GM10248 (cell line): ENCODE data around the gene UNK.
A peak's percentile ranks its signal among the peaks of the same experiment; 100 is the strongest.
"Not testable (repeated sequence)": the region's sequence is repeated elsewhere in the genome, so short reads cannot be mapped to it uniquely, and the experiment has no call there.

Experiments used
- CTCF ChIA-PET: fragments of 300-600 bp; sonication (Branson Sonifier 250); formaldehyde crosslinking; extraction: SDS; loops from one replicate; lab custom pipeline; 2021; ENCODE audit warnings: antibody characterized with exemption; lab: Yijun Ruan, JAX
- POLR2A ChIA-PET: fragments of 350-650 bp; sonication (Branson Sonifier 250); formaldehyde crosslinking; extraction: SDS; loops from one replicate; lab custom pipeline; 2020; ENCODE audit warnings: antibody characterized with exemption; lab: Yijun Ruan, JAX
- DNase-seq: peaks from one replicate; pipeline ENCODE4 v3.0.0; 2012; ENCODE audit errors: extremely low spot score
- CTCF ChIP-seq: IDR thresholded peaks from 2 replicates; pipeline ENCODE4 v1.5.1; 2012; ENCODE audit warnings: mild to moderate bottlenecking, low read depth; ENCODE audit errors: extremely low read depth, missing control alignments, control extremely low read depth

UNK gene

DNA sequence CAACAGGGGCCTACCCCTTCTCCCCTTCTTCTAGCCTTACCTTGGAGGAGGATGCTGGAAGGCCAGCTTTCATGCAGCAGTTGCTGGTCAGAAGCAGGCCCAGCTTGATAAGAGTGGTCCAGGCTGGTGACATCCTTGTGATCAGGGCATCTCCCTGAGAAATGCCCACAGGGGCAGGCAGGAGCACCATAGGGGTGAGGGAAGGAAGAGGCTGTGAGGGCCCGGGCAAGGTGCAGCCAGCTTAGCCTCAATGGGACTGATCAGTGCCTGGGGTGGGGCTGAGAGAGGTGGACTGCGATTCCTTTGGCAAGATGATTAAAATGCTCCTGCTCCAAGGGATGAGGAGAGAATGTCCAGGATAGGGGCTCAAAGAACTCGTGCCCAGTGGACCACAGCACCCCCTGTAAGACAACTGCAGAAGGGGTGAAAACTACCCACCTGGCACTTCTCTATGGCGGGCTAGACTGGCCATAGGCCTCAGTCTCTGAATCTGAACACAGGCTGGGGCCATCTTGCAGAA, 10.1 kb upstream of the UNK start:
- POLR2A ChIA-PET = interaction anchor here (0.6 to 7.2 kb wide), 4 partner anchors 11 to 55 kb away, joined by 4 to 97 read pairs (median 16); partner anchors contain the start of gene GALK1
- CTCF ChIA-PET = interaction anchor here (0.9 to 8.6 kb wide), 6 partner anchors 8 to 54 kb away, joined by 3 to 71 read pairs (median 4); partner anchors contain the start of gene GALK1
- no peak for DNase-seq
- TF ChIP-seq CTCF = no peak

DNA sequence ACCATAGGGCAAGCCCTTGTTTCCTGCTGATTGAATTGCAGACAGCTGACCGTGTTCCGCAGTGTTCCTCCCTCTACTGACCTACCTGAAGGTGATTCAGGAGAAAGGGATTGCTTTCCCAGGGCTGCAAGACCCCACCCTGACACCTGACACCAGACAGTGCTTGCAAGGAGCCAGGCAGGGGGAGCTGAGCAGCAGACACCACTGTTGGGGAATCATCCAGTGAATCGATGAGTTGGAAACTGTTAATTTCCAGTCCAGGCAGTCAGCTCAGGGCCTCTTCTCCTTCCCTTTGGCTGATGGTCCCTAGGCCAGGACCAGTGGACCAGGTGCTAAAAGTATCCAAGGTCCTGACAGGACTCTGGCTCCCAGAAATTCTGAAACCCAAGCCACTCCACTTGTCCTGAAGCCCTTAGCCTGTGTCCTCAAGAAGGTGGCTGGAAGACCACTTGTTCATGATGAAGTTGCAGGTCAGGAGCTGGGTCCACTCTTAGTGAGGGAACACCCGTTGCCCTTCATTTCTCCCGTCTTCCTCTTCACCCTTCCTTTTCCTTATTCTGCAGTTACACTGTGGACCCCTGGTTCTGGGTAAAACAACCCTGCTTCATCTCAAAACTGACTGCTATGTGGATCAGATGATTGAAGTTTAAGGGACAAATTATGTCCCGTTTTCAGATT, 9.5 kb upstream of the UNK start:
- ChIA-PET CTCF (interaction anchor here (0.6 to 8.6 kb wide), 7 partner anchors 8 to 176 kb away, joined by 3 to 71 read pairs (median 3); partner anchors contain the start of gene GALK1), POLR2A (interaction anchor here (1.0 to 7.2 kb wide), 5 partner anchors 11 to 69 kb away, joined by 4 to 97 read pairs (median 12); partner anchors contain the start of genes GALK1 and UNC13D)
- TF ChIP-seq CTCF = no peak
- no peak for DNase-seq

DNA sequence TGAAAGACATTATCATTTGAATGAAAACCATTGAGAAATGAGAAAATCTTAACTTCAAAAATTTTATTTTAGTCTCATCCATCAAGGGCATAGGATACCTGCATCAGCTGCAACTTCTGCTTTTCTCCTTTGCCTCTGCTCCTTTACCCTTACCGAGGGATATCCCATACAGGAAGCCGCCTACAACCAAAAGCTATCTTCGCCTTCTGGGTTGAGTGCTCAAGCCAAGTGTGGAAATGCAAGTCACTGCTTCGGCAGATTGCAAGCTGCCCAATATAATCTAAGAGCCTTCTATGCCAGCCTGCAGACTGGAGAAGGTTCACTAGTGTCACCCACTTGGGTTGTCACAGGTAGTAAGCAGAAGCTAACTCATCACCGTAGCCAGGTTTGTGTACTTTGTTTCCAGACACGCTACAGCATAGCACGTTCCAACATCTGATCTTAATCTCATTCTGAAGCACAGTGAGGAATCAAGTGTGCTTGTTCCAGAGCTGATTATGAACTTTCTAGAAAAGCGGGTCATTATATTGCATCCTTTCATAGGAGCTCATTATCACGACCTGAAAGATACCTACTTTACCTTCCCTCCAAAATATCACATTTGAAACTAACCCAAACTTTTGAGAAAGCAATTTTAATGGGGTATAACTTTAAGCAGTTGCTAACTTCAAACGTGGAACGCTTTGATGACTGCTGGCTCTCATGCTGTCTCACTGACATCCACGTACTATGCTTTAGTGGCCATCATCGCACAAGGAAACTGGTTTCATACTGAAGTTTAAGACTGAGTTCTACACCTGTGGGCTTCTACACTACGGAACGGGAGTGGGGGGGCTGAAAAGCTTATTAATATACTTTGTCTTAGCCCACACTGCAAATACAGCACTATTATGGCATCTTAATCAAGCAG, 8.0 kb upstream of the UNK start:
- TF ChIP-seq CTCF = no peak
- ChIA-PET CTCF (interaction anchor here (0.8 to 8.6 kb wide), 11 partner anchors 13 to 175 kb away, joined by 3 to 71 read pairs (median 4); partner anchors contain the start of genes GALK1 and MRPL38), POLR2A (interaction anchor here (0.9 to 7.2 kb wide), 11 partner anchors 8 to 99 kb away, joined by 3 to 97 read pairs (median 8); partner anchors contain the start of genes GALK1, UNC13D, UNK and WBP2)
- DNase-seq = no peak

- POLR2A ChIA-PET = interaction anchor here (0.6 to 7.2 kb wide), 8 partner anchors 7 to 98 kb away, joined by 4 to 97 read pairs (median 8); partner anchors contain the start of genes GALK1, UNC13D, UNK and WBP2
- CTCF ChIA-PET = interaction anchor here (0.8 to 8.6 kb wide), 8 partner anchors 12 to 176 kb away, joined by 3 to 71 read pairs (median 4); partner anchors contain the start of gene GALK1
- TF ChIP-seq CTCF = no peak
- DNase-seq = no peak
Measured at GRCh38 chr17:75777296-75777922, 7.2 kb upstream of the UNK start.

- CTCF ChIA-PET = interaction anchor here (1.5 to 8.6 kb wide), 4 partner anchors 11 to 47 kb away, joined by 3 to 71 read pairs (median 6); partner anchors contain the start of gene GALK1
- POLR2A ChIA-PET = interaction anchor here (0.6 to 7.2 kb wide), 4 partner anchors 15 to 1152 kb away, joined by 3 to 97 read pairs (median 4); partner anchors contain the start of gene GALK1
- DNase-seq = not testable (repeated sequence)
Measured at GRCh38 chr17:75778066-75778860, 6.3 kb upstream of the UNK start.

DNA sequence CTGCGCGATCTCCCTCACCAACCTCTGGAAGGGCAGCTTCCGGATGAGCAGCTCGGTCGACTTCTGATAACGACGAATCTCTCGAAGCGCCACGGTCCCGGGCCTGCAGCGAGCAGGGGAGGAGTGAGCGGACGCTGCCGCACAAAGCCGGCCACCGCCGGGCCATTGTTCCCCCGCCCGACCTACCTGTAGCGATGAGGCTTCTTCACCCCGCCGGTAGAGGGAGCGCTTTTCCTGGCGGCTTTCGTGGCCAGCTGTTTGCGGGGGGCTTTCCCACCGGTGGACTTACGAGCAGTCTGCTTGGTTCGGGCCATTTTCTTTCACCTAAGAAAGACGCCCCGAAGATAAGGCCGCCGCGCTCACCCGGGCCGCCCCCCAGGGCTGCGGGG, 5.8 kb upstream of the UNK start:
- peak; percentile 63 for DNase-seq
- TF ChIP-seq CTCF = peak; percentile 58
- ChIA-PET POLR2A (interaction anchor here (0.6 to 7.2 kb wide), 4 partner anchors 15 to 1151 kb away, joined by 3 to 97 read pairs (median 13); partner anchors contain the start of genes GALK1 and WBP2), CTCF (interaction anchor here (1.9 to 8.6 kb wide), 2 partner anchors 11 to 15 kb away, joined by 7 to 71 read pairs; partner anchors contain the start of gene GALK1)
